HG02678 (cell line): ENCODE measurements around the gene C5AR2.
"Not testable (repeated sequence)": the region's sequence is repeated elsewhere in the genome, so short reads cannot be mapped to it uniquely, and the experiment has no call there.

Experiments used
- ATAC-seq: cut with Tn5 transposase; IDR thresholded peaks from one replicate; pipeline ENCODE4 v1.9.1; 2021; ENCODE audit warnings: mild to moderate bottlenecking, moderate library complexity; ENCODE audit not compliant: unreplicated experiment

C5AR2 gene

GRCh38 chr19:47358936-47359335 is 27.0 kb downstream of the C5AR2 start:
- ATAC-seq: no peak

- no peak for ATAC-seq
Measured at GRCh38 chr19:47362321-47362720, 30.3 kb downstream of the C5AR2 start.

GRCh38 chr19:47363758-47364531 is 32.0 kb downstream of the C5AR2 start:
- no peak for ATAC-seq

GRCh38 chr19:47365455-47365854 is 33.5 kb downstream of the C5AR2 start:
- ATAC-seq: not testable (repeated sequence)

GRCh38 chr19:47370045-47370611 is 38.2 kb downstream of the C5AR2 start:
- ATAC-seq: no peak

GRCh38 chr19:47371261-47371660 is 39.3 kb downstream of the C5AR2 start:
- ATAC-seq: no peak

- ATAC-seq: no peak
Measured at GRCh38 chr19:47372603-47373002, 40.6 kb downstream of the C5AR2 start.

- no peak for ATAC-seq
Measured at GRCh38 chr19:47373246-47374240, 41.6 kb downstream of the C5AR2 start.

- ATAC-seq: no peak
Measured at GRCh38 chr19:47374876-47375693, 43.1 kb downstream of the C5AR2 start.

- no peak for ATAC-seq
Measured at GRCh38 chr19:47375694-47376588, 44.0 kb downstream of the C5AR2 start.

- no peak for ATAC-seq
Measured at GRCh38 chr19:47376589-47377144, 44.7 kb downstream of the C5AR2 start.

GRCh38 chr19:47377208-47377701 is 45.3 kb downstream of the C5AR2 start:
- no peak for ATAC-seq

- ATAC-seq: no peak
Measured at GRCh38 chr19:47377801-47378200, 45.8 kb downstream of the C5AR2 start.

- ATAC-seq: no peak
Measured at GRCh38 chr19:47378246-47378645, 46.3 kb downstream of the C5AR2 start.

- no peak for ATAC-seq
Measured at GRCh38 chr19:47379381-47379938, 47.5 kb downstream of the C5AR2 start.

- ATAC-seq: no peak
Measured at GRCh38 chr19:47380559-47380958, 48.6 kb downstream of the C5AR2 start.

GRCh38 chr19:47381121-47381520 is 49.1 kb downstream of the C5AR2 start:
- no peak for ATAC-seq

- ATAC-seq: no peak
Measured at GRCh38 chr19:47381653-47382279, 49.8 kb downstream of the C5AR2 start.
